ENCODE results near the gene ZNF69. TPM values are rescaled to one million over a fixed set of nuclear protein-coding genes. Genes with fewer than 3 reads are reported as not detected.
"Not testable (repeated sequence)": the region's sequence is repeated elsewhere in the genome, so short reads cannot be mapped to it uniquely, and the experiment has no call there.

ZNF69 gene
- polyA plus RNA-seq, 1 donor from 2014 or later: 14.4 TPM

DNA sequence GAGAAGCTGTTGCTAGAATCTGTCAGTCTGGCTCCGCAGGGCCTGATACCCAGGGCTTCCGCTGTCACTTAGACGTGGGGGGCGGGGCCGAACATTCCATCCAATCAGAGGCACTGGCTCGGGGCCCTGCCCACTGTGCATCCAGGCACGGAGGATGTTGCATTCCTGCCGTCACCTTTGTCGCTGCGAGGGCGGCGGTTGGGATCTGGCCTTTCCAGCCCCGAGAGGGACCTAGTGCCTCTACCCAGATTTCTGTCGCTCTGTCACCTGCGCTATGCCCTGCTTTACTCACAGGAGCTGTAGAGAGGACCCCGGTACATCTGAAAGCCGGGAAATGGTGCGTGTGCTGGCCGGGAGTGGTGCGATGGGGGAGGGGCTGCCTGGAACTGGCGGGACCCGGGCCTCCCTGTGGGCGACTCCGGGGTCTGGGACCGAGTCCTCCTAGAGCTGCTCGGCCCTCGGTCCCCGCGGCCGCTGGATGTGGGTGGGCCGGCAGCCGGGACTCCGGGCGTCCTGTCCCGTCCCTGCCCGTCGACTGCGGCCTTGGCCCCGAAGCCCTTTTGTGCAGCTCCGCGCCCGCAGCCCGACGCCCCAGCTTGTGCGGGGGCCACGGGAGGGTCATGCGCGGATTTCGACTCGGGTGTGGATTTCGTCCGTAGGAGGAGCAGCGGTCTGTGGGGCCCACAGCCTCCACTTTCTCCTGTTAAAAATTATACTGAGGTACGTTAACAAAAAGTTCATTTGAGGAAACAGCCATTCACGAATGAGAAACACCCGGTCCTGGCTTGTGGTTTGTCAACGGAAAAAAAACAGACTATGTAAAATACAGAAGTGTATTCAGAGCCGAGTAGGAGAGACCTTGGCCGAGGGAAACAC is 38.8 kb upstream of the ZNF69 start, which contains the start of gene ZNF439:
ZNF439 (plus strand) TSS at position 133 of the 876 bp plus-strand sequence; CDS start at position 275, 142 bp downstream.
- H2AFZ ChIP-seq (ENCODE audit: low read depth, low read length): no peak within 1 kb of the TSS

DNA sequence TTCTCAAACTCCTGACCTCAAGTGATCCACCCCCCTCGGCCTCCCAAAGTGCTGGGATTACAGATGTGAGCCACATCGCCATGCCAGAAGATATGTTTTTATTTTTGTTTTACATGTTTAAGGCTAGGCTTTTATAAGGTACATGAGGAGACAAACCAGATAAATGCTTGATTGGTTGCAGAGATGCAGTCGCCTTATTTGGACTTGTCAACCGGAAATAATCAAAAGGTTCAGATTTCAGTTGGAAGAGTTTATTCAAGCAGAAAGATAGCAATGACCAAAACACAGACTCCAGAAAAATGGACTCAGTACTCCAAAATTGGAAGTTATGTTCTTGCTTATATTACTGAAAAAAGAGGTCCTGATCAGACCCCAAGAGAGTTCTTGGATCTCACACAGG is 37.3 kb upstream of the ZNF69 start:
- not testable (repeated sequence) for H3K27ac ChIP-seq (ENCODE audit: low read length); H4K20me1 ChIP-seq (ENCODE audit: insufficient read depth); H3F3A ChIP-seq (ENCODE audit: insufficient read depth, low read length, poor library complexity, severe bottlenecking); H3K4me3 ChIP-seq (ENCODE audit: low read length); H3K36me3 ChIP-seq (ENCODE audit: insufficient read depth, low read length); H3K4me2 ChIP-seq (ENCODE audit: low read length); H3K9me2 ChIP-seq (ENCODE audit: insufficient read depth, low read length); H2AFZ ChIP-seq (ENCODE audit: low read depth, low read length); H3K79me2 ChIP-seq (replicated peaks; ENCODE audit: insufficient read depth, low read length); H3K9ac ChIP-seq (ENCODE audit: low read length); H3K27me3 ChIP-seq (ENCODE audit: insufficient read depth, low read depth, low read length); H3K9me3 ChIP-seq (ENCODE audit: low read length)

More for the DNA sequence above, 38.8 kb upstream of the ZNF69 start, which contains the start of gene ZNF439:
- H3K4me3 ChIP-seq (ENCODE audit: low read length): peak within 1 kb of the TSS; percentile 47
- H3K9me2 ChIP-seq (ENCODE audit: insufficient read depth, low read length): no peaks in the 10 kb centered on the region
- H3K36me3 ChIP-seq (ENCODE audit: insufficient read depth, low read length): no peaks in the 10 kb centered on the region
- H3K79me2 ChIP-seq (replicated peaks; ENCODE audit: insufficient read depth, low read length): no peaks in the 10 kb centered on the region
- H3F3A ChIP-seq (ENCODE audit: insufficient read depth, low read length, poor library complexity, severe bottlenecking): no peaks in the 10 kb centered on the region
- no peak within 1 kb of the TSS for H3K9ac ChIP-seq (ENCODE audit: low read length)
- H3K27ac ChIP-seq (ENCODE audit: low read length): no peak within 1 kb of the TSS
- no peaks in the 10 kb centered on the region for H3K9me3 ChIP-seq (ENCODE audit: low read length)
- no peak within 1 kb of the TSS for H3K4me2 ChIP-seq (ENCODE audit: low read length)
- TF ChIP-seq TAF1 (IDR thresholded peaks at IDR 0.05; ENCODE audit: low read depth) (no peak), MXI1 (conservative IDR thresholded peaks at IDR 0.05; ENCODE audit: poor library complexity, severe bottlenecking) (no peak), EP300 (conservative IDR thresholded peaks at IDR 0.05; ENCODE audit: poor library complexity, severe bottlenecking) (no peak), SMC3 (conservative IDR thresholded peaks at IDR 0.05; ENCODE audit: poor library complexity) (no peak), POLR2AphosphoS5 (IDR thresholded peaks at IDR 0.05) (no peak), EZH2 (IDR thresholded peaks at IDR 0.05; ENCODE audit: borderline replicate concordance, insufficient read depth, low read length, poor library complexity, severe bottlenecking) (no peak), RAD21 (conservative IDR thresholded peaks at IDR 0.05) (no peak)
- TF ChIP-seq, protein P1, sequence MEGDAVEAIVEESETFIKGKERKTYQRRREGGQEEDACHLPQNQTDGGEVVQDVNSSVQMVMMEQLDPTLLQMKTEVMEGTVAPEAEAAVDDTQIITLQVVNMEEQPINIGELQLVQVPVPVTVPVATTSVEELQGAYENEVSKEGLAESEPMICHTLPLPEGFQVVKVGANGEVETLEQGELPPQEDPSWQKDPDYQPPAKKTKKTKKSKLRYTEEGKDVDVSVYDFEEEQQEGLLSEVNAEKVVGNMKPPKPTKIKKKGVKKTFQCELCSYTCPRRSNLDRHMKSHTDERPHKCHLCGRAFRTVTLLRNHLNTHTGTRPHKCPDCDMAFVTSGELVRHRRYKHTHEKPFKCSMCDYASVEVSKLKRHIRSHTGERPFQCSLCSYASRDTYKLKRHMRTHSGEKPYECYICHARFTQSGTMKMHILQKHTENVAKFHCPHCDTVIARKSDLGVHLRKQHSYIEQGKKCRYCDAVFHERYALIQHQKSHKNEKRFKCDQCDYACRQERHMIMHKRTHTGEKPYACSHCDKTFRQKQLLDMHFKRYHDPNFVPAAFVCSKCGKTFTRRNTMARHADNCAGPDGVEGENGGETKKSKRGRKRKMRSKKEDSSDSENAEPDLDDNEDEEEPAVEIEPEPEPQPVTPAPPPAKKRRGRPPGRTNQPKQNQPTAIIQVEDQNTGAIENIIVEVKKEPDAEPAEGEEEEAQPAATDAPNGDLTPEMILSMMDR (IDR thresholded peaks at IDR 0.05; ENCODE audit: poor library complexity, severe bottlenecking): no peak
- TF ChIP-seq, protein P2, sequence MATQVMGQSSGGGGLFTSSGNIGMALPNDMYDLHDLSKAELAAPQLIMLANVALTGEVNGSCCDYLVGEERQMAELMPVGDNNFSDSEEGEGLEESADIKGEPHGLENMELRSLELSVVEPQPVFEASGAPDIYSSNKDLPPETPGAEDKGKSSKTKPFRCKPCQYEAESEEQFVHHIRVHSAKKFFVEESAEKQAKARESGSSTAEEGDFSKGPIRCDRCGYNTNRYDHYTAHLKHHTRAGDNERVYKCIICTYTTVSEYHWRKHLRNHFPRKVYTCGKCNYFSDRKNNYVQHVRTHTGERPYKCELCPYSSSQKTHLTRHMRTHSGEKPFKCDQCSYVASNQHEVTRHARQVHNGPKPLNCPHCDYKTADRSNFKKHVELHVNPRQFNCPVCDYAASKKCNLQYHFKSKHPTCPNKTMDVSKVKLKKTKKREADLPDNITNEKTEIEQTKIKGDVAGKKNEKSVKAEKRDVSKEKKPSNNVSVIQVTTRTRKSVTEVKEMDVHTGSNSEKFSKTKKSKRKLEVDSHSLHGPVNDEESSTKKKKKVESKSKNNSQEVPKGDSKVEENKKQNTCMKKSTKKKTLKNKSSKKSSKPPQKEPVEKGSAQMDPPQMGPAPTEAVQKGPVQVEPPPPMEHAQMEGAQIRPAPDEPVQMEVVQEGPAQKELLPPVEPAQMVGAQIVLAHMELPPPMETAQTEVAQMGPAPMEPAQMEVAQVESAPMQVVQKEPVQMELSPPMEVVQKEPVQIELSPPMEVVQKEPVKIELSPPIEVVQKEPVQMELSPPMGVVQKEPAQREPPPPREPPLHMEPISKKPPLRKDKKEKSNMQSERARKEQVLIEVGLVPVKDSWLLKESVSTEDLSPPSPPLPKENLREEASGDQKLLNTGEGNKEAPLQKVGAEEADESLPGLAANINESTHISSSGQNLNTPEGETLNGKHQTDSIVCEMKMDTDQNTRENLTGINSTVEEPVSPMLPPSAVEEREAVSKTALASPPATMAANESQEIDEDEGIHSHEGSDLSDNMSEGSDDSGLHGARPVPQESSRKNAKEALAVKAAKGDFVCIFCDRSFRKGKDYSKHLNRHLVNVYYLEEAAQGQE (IDR thresholded peaks at IDR 0.05; ENCODE audit: borderline replicate concordance): no peak
- no peaks in the 10 kb centered on the region for H4K20me1 ChIP-seq (ENCODE audit: insufficient read depth)
- no peaks in the 10 kb centered on the region for H3K27me3 ChIP-seq (ENCODE audit: insufficient read depth, low read depth, low read length)

All from neural cell (in vitro differentiated cells).